SIG-M5 treated with dmso at 0.1 percent for 504 hours (cell line): ENCODE results near the gene ZDHHC14.

Source experiments
- DNase-seq: peaks from one replicate; lab custom pipeline; 2025; ENCODE audit not compliant: unreplicated experiment; lab: John Stamatoyannopoulos, UW

The ZDHHC14 gene

DNA sequence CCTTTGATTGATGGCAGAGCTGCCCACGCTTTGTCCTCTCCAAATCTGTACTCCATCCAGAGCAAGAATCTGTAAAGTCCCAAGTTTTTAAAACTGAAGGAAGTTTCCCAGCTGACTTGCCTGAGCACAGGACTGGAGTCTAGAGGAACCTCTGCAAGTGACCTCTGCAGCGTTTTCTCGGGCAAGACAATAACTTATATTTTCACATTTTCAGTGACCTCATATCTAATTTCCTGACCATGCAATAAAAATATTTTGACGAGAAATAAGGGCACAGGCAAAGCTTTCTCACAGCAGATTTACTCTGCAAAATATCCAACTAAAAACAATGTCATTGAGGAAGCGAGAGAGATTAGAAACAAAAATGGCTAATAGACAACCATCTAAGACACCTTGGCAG, 256.5 kb downstream of the ZDHHC14 start:
- no peak for DNase-seq

DNA sequence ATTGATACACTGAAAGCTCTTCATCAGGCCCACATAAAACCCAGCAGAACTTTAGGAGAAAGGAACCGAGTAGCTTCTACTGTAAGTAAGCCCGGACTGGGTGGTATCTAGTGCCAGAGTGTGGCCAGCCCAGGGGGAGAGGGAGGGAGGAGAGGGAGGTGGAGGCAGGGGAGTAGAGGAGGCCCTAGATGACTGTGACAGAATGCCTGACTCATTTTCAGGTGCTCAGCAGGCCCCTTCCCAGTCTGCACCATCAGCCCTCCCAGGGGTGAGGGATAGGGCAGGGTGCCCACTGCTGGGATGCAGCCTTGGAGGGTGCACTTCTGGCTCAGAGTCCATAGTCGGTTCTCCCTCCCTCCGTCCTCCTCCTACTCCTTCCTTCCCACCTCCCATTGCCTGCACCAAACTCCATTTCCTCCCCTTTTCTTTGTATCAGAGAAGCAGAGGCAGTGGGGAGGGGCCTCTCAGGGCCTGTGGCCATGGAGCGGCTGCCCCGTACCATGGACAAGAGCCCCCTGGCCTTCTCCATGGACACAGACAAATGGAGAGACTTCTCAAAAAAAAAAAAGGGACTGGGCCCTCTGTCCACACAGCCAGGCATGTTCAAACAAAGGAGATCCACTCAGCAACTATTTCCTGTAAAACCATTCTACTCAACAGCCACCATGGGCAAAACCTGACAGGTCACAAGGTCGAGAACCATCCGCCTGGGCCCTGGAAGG, 257.1 kb downstream of the ZDHHC14 start:
- no peak for DNase-seq

DNA sequence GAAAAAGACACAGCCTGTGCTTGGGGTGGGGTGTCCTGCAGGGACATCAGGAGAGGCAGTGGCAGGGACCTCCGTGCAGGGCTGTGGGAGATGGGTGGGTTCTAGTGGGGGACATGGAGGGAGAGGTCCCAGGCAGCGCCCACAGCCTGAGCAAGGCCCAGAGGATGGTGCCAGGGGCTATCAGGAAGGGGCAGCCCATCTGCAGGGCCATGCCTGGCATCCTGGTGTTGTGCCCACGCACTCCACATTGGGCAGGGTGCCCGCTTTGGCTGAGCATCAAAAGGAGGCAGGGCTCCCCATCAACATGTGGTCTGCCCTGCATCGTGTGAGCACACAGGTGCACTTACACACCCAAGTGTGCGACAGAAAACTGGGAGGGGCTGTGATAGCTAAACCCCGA, 257.8 kb downstream of the ZDHHC14 start:
- no peak for DNase-seq

DNA sequence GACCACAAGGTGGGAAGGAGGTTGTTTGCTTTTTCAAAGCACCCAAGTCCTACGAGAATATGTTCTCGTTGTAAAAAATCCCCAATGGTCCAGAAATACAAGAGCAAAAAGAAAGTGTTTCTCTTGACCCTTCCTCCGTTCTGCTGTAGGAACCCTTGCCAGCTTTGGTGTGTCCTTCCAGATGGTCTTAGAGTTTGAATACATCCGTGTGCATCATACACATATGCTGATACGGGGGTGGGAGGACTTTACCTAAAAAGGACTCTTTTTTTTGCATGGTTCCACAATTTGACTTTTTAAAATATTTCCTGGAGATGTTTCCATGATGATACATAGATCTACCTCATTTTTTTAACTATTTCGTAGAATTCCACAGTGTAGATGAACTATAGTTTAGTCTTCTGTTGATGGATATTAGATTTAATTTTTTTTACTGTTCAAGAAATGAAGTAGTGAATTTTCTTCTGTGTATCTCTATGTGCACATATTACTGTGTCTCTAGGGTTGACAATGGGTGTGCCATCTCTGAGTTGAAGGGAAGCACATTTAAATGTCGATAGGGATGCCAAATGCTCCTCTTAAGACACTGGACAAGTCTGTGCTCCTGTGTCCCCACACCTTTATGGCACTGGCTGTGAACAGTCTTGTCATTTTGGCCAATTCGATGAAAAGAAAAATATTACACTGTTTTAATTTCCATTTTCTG, 259.9 kb downstream of the ZDHHC14 start:
- no peak for DNase-seq

DNA sequence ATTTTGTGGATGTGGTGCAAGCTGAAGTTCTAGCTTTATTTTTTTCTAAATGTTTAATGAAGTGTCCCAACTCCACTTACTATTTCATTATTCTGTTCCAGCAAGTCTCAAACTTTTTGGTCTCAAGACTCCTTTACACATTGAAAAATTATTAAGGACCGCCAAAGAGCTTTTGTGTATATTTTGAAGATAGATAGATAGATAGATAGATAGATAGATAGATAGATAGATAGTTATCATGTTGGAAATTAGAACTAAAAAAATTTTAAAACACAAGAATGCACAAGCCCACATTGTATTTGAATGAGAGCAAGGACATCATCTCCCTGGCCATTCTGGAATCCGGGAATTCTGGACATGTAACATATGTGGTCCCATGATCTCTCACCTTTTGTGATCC, 260.8 kb downstream of the ZDHHC14 start:
- DNase-seq, result no peak

DNA sequence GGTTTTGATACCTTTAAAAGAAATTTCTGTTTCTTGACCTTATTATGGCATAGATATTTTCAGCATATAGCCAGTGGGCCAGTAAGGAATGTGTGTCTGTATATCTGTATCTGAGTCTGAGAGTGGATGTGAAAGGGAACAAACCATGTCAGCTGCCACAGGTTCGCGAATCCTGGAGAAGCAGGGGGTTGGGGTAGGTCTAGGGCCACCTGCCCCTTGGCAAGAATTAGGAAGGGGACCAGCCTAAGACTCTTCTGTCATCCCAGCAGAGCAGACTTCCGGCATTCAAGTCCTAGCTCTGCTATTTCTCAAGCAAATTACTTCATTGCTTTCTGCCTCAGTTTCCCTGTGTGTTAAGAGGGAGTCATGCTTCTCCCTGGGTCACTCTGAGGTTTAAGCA, 261.7 kb downstream of the ZDHHC14 start:
- no peak for DNase-seq

DNA sequence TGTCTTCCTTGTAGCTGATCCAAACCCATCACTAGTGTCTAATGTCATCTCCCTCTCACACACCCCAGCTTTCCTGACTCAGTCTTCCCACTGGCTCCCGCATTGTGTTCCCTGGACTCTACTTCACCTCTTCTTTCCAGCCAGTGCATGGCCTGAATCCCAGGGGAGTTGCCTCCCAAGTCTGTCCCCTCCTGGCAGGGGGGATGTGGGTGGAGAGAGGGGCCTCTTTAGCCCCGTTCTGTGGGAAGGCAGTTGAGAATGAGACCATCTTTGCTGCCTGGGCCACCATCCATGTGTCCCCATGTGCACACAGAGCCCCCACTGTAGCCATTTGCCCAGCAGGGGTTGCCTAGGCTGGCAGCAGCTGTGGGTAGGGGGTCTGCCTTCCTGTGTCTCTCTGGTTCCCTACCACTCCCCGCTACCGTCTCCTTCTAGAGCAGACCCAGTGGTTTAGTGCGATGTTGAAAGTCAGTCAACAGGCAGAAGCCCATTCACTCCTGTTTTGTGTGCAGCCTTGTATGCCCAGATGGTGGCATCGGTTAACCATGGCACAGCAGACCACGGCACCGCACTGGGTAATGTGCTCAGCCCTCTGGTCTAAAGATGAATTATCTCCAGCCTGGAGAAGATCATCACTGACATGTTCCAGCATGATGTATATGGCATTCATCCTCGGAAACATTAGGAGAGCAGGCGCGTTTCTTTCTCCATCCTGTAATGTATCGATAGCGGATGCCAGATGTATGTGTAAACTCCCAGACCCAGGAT, 263.2 kb downstream of the ZDHHC14 start:
- DNase-seq, result no peak

DNA sequence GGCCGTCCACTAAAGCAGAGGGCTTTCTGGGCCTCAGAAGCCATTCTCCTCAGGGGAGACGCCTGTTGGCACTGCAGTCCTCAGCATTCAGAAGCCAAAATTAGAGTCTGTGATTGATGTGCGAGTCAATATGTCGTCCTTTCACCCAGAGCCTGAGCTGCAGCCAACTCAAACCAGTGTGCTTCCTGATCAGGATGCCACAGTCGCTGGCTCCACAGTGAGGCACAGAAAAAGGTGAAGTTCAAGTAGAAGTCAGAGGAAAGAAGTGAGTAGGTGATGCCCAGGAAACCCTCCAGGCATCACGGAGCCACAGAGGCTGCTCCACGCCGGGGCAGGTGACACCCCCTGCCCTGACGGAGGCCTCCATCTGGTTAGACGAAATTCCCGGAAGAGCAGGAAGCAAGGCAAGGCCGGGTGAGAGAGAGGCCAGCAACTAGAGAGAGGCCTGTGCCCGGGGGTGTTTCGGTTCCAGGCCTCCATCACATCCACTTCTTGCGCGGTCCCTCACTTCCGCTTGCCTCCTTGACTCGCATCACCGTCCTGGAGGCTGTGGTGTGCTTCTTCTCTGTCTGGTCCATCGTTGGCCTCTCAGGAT, 264.3 kb downstream of the ZDHHC14 start:
- no peak for DNase-seq

DNA sequence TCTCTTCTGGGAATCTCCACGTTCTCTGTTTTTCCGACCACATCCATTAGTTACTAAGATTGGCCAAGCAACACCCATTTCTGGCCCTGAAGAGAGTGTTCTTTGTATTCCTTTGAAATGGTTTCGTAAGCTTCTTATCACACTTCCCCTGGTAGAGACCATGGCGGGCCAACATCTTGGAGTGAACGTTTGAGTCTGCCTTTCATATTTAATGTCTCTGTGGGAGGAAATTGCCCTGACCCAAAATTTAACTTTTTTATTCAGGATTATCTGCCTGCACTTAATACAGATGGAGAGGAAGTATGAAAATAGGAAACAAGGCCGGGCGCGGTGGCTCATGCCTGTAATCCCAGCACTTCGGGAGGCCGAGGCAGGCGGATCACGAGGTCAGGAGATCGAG, 265.0 kb downstream of the ZDHHC14 start:
- no peak for DNase-seq

DNA sequence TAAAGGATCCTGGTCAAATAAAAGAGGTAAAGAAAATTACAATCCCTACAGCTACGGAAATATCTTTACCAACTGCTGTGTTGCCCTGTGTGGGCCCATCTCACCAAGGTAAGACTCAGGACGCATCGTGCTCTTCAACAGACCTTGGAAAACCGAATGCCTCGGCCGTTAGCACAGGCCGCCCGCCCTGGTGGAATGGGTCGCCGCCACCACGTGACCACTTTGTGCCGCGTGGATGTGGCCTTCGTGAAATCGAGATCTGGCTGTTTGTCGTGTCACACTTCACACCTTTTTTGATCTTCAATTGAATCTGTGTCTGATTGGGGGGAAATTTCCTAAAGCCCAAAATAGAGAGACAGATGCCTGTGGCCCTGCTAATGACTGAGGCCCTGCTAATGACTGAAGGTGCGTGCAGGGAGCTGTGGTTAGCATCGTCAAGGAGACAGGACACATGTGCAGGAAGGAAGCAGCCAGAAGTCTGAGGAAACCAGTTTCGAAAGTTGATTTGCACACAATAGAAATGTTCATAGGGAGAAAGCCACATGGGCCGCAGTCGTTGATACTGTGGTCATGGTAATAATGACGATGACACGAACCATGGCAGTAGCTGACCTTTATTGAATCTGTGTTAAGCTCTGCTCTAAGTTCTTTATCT, 266.4 kb downstream of the ZDHHC14 start:
- DNase-seq, result peak; percentile 31

DNA sequence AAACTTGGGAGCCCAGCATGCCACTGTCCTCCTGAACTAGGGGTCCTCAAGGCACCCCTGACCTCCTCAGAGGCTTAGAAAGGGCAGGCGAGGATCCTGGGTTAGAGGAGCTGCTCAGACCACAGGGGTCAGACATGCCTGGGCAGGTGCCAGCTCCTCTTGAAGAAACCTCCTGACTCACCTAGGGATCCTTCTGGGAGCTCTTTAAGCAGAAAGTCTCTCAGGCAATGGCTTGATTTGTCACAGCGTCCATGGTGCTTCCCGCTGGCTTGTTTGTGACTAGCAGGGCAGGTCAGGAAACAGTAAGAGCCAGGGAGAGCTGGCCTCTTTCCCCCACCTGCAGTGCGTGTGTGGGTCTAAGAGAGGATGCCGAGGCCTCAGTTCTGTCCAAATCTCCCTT, 267.6 kb downstream of the ZDHHC14 start:
- DNase-seq, result no peak

DNA sequence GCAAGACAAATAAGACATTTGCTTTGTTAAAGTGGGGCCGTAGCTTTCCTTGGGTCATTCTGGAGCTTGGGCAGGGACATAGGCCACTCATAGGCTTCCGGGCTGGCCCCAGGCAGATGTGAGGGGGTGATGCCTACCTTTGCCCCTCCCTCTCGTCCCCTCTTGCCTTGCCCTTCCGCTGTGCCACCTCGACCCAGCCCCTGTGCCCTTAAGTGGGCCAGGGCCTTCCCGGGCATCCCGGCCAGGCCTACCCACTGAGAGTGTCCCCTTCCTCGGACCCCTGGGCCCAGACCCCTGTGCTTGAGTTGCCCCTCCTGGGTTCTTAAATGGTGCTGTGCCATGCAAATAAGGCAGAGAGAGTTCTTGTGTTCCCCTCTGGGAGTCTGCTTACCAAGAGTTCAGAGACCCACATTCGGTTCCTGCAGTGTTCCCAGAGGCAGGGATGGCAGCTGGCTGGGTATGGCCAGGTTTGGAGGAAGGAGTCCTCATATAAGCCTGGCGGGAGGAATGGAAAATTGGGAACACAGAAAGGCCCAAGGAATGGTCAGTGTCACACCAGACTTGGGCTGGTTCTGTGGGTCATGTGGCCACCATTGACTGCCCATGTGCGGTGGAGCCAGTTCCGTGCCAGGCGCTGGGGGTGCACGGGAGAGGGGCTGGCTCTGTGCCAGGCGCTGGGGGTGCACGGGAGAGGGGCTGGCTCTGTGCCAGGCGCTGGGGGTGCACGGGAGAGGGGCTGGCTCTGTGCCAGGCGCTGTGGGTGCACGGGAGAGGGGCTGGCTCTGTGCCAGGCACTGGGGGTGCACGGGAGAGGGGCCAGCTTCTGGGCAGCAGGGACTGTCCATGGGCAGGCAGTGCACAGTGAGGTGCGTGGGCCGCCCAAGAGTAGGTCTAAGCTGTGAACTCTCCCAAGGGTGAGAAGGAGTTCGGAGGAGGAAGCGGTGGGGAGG, 268.6 kb downstream of the ZDHHC14 start:
- DNase-seq, result no peak

DNA sequence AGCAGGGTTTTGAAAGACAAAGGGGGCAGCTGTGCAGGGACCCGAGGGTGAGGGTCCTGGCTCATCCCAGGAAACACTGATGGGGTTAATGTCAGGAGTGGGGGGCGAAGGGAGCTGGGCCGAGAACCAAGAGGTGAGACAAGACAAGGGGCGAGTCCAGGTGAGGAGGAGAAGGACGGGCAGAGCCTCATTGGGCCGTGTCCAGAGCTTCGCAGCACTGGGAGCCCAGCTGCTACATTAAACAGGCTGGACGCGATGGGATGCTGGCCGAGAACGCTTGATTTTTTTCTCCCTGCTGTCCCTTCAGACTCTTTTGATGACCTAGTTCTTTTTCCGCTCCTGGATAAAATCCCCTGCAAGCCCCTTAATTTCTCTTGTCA, 269.3 kb downstream of the ZDHHC14 start:
- DNase-seq, result no peak

DNA sequence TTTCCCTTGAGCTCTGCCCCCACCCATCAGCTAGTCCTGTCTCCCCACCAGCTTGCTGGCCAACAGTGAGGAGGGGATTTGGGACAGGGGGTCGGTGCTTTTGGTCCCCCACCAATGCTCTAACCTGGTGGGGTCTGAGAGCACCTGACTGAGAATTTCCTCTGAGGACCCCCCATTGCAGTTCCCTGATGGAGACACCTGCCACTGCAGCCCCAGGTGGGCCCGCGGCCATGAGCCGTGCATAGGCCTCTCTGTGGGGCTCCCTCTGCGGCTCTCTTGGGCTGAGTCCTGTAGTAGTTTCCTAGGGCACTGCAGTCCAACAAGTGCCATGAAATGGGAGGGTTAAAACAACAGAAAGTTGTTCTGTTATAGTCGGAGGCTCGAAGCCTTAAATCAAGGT, 269.8 kb downstream of the ZDHHC14 start:
- no peak for DNase-seq

DNA sequence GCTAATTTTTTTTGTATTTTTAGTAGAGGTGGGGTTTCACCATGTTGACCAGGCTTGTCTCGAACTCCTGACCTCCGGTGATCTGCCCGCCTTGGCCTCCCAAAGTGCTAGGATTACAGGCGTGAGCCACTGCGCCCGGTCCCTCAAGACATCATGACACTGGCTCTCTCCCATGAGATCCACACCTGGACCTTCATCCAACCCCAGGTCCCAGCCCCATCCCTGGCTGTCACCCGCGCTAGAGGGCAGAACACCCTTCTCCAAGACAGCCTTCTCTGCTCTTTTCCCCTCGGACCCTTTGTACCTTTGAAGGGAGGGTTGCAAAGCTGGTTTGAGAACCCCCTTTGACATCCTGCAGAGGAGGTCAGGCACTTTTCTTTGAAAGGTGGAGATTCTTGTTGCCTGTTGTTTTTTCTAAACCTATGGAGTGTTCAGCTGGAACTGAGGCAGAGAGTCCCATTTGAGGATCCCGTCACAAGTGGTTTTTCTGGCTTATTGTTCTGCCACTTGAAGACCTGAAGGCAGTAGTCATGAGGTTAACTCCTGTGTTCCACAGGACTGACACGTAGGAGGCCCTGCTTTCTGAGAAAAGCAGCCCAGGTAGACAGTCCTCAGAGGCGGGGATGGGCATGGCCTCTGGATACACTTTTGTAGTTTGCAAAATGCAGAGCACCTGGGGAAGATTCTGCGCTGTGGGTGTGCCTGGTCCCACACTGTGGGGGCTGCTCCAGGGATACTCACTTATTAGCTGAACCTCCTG, 270.9 kb downstream of the ZDHHC14 start:
- no peak for DNase-seq

DNA sequence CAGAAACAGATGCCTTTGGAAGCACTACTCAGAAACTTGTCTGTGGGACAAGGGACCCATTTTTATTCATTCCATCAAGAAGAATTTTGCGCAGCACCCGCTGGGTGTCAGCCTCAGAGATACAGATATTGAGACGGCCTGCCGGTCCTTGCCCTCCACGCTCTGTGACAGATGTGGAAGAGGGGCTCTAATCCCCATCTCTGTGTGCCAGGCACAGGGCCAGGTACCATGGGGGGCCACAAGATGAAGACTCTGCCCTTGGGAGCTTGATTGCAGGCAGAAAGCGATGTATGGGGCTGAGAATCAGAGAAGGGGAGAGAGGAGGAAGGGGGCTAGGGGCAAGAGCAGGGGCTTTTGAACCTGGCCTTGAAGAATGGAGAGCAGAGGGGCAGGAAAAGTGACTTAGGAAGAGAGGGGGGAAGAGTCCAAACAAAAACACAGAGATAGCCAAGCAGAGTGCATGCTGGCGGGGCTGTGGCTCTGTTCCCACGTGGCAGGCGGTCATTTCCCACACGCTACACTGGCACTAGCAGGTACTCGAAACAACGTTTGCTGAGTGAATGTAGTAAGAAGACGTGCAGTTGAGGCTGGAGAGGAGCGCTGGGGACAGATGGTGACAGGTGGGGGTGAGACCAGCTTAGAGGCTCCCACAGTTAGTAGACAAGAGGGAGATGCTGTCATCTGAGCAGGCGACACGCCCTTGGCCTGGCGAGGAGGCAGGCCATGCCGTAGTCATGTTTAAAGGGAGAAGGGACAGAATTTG, 271.8 kb downstream of the ZDHHC14 start:
- DNase-seq, result no peak

DNA sequence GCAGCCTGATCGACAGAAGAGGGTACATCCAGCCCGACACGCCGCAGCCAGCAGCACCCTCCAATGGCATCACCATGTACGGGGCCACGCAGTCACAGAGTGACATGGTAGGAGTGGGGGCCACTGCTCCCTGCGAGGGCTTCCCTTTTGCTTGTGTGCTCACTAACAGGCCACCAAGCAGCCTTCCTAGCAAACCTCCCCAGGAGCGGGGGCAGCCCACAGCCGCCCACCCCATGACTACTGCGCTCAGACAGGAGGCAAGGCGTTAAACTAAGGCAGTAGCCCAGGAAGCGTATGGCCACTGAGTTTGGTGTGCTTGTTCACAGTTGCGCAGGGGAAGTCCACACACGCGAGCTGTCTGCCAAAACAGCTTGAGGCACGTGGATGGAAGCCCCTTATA, 272.5 kb downstream of the ZDHHC14 start:
- DNase-seq, result no peak

DNA sequence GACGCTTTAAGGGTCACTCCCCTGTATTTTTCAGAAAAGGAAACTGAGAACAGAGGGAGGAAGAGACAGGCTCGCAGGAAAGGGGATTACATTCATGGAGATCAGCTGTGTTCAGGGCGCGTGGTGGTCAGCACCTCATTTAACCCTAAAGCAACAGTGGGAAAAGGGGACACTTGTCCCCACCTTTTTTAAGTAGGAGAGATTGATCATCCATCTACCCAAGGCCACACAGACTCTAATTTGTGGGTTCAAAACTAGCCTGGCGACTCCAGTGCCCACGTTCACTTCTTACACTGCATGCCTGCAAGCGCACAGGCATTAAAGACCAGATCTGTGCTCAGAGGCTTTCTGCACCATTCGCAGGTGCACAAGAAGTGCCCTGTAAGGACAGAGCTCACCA, 274.1 kb downstream of the ZDHHC14 start:
- DNase-seq, result no peak
